DMS53 treated with DMSO at 0.1 percent for 48 hours (cell line): ENCODE measurements around the gene LPAR6.
A peak's percentile ranks its signal among the peaks of the same experiment; 100 is the strongest.
"Not testable (repeated sequence)": the region's sequence is repeated elsewhere in the genome, so short reads cannot be mapped to it uniquely, and the experiment has no call there.

Experiments used
- DNase-seq: peaks from one replicate; lab custom pipeline; 2025; ENCODE audit not compliant: unreplicated experiment; lab: John Stamatoyannopoulos, UW

LPAR6 gene, protein sequence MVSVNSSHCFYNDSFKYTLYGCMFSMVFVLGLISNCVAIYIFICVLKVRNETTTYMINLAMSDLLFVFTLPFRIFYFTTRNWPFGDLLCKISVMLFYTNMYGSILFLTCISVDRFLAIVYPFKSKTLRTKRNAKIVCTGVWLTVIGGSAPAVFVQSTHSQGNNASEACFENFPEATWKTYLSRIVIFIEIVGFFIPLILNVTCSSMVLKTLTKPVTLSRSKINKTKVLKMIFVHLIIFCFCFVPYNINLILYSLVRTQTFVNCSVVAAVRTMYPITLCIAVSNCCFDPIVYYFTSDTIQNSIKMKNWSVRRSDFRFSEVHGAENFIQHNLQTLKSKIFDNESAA

GRCh38 chr13:48412881-48413351 lies at the start of gene LPAR6:
Gene LPAR6 (minus strand): TSS chr13:48413113. CDS start chr13:48412423, 690 bp downstream.
- DNase-seq, result no peak

DNA sequence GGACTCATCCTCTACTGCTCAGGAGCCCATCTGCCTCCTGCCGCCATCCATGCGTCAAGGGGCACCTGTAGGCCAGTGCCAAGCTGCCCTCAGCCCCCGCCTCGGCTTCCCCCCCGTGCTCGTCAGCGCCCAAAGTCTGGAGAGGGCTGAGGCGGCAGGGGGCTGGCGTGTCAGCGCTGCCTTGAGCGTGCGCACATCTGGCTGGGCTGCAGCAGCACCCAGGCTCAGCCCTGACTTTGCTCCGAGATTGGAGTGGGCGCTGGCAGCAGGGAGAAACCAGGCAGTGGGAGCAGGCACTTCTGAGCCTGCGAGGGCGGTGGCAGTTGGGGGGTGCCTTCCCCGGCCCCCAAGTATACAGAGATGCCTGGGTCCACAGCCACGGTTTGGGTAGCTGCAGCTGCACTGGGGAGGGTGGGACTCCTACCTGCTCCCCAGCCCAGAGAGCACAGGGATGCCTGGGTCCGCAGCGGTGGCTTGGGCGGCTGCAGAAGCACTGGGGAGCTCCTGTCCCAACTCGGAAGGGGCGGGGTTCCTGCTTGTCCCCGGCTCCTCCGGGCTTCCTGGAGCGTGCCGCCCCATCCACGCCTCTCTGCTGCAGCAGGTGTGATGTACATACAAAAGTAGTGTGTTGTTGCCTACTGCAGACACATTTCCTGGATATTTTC lies 44.8 kb upstream of the LPAR6 start:
- no peak for DNase-seq

DNA sequence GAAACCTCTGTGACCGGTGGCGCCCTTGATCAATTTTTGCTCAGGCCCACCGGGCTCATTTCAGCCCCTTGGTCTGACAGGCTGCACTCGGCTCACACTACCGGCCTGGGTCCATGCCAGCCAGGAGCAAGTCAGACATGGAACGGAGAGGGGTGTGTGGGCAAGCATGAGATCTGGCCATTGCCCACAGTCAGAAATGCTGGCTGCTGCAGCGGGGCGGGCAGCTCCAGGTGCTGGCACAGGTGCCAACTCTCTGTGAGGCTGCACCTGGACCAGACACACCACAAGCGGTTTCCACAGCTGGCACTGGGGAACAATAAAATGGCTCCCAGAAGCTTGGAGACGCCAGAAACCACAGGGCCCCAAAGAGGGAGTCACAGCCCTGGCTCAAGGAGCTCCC lies 43.6 kb upstream of the LPAR6 start:
- DNase-seq, result no peak

DNA sequence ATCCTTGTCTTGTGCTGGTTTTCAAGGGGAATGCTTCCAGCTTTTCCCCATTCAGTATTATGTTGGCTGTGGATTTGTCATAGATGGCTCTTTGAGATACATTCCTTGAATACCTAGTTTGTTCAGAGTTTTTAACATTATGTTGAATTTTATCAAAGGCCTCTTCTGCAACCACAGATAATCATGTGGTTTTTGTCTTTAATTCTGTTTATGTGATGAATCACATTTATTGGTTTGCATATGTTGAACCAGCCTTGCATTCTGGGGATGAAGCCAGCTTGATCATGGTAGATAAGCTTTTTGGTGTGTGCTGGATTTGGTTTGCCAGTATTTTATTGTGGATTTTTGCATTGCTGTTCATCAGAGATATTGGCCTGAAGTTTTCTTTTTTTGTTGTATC lies 38.3 kb upstream of the LPAR6 start:
- DNase-seq, result not testable (repeated sequence)

DNA sequence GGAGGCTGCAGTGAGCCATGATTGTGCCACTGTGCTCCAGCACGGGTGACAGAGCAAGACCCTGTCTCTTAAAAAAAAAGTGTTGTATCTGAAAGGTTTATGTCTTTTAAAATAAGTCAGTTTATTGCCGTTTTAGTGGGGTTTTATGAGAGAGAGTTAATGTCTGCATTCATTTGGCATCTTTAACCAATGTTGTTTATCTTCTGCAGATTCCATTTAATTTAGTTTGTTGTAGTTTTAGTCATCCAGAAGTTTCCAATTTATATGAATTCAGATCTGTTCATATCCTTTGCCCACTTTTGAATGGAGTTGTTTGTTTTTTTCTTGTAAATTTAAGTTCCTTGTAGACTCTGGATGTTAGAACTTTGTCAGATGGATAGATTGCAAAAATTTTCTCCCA lies 36.7 kb upstream of the LPAR6 start:
- no peak for DNase-seq

GRCh38 chr13:48448959-48449614 lies 36.2 kb upstream of the LPAR6 start:
- no peak for DNase-seq

- DNase-seq, result no peak
Measured at GRCh38 chr13:48448285-48448958, 35.5 kb upstream of the LPAR6 start.

GRCh38 chr13:48446464-48446863 lies 33.6 kb upstream of the LPAR6 start:
- peak; percentile 1 for DNase-seq

GRCh38 chr13:48443442-48444208 lies 30.7 kb upstream of the LPAR6 start:
- DNase-seq, result no peak

GRCh38 chr13:48437371-48437770 lies 24.5 kb upstream of the LPAR6 start:
- no peak for DNase-seq

- DNase-seq, result no peak
Measured at GRCh38 chr13:48436661-48437288, 23.9 kb upstream of the LPAR6 start.

GRCh38 chr13:48434200-48434599 lies 21.3 kb upstream of the LPAR6 start:
- DNase-seq, result no peak

DNA sequence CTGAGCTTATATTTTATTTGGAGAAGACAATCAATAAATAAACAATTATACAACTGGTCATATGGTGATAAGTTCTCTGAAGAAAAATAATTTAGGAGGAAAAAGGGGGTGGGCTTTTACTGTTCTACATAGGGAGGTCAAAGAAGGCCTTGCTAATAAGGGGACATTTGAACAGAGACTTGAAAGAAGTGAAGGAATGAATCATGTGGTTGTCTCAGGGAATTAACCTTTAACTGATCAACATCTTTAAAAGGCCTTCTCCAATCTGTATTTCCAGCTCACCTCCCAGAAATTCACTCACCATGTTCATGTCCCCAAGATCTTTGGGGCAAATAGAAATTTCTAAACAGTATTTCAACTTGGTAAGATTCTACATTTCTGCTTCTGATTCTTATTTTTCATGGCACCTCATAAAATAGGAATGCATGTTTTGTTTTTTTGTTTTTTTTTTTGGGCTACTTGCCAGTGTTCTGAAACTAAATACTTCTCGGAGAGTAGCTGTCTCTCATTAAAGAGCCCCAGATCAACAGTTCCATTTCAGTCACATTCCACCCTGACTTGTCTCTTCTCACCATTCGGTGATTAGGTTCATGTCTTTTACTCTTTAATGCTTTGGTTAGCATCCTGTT lies 19.2 kb upstream of the LPAR6 start:
- DNase-seq, result no peak

DNA sequence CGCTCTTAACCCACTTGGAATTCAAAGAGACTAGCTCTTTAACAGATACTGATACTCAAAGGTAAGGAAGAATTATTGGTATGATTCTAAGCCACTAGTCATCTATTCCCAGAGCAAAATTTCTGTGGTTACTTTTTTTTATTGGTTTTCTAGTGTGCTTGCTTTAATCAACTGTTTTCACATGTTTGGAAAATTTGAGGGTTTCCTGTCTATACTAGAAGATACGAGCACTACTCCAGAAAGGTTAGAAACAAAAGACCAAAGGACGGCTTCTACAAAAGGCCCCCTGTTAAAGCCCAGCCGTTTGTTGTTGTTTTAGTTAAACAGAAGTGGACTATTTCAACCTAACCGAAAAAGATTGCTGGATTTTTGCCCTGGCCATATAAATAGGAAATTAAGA lies 18.5 kb upstream of the LPAR6 start:
- DNase-seq, result no peak

DNA sequence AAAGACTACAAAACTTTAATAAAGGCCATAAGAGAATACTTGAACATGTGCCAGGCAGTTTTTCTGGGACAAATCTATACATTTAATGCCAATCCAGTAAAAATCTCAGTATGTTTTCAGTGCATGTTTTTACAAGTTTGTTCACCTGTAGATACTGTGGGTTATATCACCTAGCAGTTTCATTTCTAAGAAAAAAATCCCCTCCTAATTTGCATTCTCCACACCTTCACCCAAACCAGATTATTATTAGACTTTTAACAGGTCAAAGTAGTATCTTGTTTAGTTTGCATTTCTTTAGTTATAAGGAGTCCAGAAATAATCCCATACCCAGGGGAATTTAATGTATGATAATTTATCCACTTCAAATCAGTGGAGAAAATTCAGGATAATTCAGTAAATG lies 17.0 kb upstream of the LPAR6 start:
- DNase-seq, result no peak

GRCh38 chr13:48429036-48429435 lies 16.1 kb upstream of the LPAR6 start:
- DNase-seq, result no peak

GRCh38 chr13:48426755-48427298 lies 13.9 kb upstream of the LPAR6 start:
- DNase-seq, result not testable (repeated sequence)

GRCh38 chr13:48426052-48426451 lies 13.1 kb upstream of the LPAR6 start:
- DNase-seq, result no peak

DNA sequence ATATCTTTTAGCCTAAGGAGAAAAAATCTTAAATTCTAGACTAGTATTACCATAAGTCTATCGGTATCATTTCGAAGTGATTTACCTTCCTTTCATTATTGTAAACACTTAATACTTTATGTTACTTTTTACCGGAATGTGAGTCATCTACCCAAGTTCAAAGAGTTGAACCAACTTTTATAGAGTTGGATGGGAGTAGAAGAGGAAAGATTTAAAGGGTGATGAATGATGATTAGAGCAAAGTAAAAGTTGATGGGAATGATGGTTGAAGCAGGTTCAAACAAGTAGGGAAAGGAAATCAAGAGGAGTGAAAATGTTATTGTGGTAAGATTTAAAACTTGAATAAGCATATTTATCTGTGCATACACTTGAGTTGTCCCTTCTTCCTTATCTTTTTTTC lies 11.3 kb upstream of the LPAR6 start:
- DNase-seq, result no peak
